GM21737 (cell line): ENCODE measurements around the gene LRRC75B.

Experiments
- ATAC-seq: cut with Tn5 transposase; IDR thresholded peaks from one replicate; pipeline ENCODE4 v1.9.1; 2021; ENCODE audit warnings: mild to moderate bottlenecking, moderate library complexity; ENCODE audit not compliant: unreplicated experiment

Gene LRRC75B

DNA sequence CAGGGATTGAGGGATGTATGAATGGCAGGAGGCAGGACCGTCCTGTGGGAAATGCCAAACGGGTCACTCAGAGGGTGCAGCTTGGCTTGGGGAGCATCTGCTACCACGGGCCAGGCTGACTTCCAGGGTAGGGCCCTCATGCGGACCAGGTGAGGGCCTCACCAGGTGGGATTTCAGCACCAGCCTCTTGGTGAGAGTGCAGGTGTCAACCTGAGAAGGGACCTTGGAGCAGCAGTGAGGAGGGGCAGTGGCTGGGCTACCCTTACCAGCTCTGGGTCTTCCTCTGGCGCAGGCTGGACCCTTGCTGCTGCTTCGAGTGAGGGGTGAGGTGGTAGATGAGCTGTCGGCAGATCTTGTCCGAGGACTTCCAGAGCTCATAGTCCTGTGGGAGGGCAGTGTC lies 4.9 kb downstream of the LRRC75B start:
- ATAC-seq = no peak

DNA sequence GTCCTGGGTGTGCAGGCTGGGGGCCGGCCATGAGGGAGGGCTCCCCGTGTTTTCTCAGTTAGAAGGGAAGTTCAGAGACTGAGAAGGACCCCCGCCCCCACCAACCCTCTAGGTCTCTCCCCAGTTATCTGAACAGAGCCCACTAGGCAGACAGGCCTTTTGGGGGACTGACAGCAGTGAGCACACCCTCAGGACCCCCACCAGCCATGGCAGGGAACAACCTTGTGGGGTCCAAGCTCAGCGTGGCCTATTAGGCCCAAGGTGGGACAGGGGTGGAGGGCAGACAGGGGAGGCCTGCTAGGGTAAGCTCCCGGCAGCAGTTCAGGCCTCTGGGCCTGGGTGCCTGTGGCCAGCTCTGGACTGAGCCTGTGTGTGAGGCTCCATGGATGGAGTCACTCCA lies 5.6 kb downstream of the LRRC75B start:
- ATAC-seq = no peak

DNA sequence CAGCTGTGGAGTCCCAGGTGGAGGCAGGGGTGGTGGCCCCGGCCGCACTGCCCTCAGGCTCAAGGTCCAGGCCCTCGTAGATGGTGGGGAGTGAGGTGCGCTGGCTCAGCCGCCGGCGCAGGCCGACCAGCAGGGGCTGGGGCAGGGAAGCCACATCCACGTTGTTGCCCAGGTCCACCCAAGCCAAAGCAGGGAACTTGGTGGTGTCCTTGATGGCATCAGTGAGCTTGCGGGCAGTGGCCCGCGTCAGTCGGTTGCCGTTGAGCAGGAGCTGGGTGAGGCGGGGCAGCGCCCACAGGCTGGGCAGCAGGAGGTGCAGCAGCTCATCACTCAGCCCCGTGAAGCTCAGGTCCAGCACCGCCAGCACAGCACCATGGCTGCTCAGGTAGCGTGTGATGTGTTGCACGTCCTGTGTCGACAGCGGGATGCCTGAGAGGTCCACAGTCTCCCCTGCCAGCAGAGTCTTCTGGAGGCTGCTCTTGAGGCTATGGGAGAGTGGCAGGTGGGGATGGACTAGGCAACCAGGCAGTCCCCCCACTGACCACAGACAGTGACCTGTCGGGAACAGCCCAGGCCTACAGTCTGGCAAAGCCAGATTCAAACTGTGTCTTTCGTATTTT lies 6.8 kb downstream of the LRRC75B start:
- no peak for ATAC-seq

DNA sequence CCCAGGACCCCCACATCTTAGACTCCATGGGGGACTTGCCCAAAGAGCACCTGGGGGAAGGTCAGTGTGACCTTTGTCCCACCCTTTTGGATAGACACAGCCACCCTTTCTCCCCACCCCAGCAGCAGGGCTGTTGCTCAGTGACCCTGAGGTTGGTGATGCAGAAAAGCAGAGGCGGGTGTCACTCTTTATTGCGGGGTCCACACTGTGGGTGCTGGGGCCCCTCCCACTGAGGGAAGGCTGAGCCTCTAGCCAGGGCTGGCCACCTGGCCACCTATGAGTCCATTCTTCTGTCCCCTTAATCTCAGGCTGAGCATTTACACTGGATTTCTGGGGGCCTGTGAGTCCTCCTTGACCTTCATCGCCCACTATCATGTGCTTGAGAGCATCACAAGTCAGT lies 7.4 kb downstream of the LRRC75B start:
- ATAC-seq = no peak

DNA sequence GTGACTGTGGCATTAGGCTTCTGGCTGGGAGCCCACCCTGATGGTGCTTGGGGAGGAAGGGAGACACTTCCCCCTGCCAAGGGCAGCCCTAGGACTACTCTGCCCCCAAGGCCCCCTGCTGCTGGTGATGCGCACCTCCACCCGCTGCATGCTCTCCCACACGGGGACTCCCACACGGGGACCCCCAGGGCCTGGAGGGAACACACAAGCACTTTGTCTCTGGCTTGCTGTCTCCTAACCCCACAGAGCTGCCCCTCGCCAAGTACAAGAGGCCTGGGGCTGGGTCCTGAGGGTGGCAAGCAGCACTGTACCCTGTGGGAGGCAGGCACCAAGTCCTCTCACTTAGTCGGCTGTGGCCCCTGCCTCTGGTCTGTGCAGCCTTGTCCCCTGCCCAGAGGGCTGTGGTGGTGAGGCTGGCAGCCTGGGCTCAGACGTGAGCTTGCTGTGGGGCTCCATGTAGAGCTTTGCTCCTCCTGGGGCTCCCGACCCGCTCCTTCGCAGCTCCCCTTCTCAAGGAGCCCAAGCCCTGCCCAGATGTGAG lies 7.9 kb downstream of the LRRC75B start:
- no peak for ATAC-seq

DNA sequence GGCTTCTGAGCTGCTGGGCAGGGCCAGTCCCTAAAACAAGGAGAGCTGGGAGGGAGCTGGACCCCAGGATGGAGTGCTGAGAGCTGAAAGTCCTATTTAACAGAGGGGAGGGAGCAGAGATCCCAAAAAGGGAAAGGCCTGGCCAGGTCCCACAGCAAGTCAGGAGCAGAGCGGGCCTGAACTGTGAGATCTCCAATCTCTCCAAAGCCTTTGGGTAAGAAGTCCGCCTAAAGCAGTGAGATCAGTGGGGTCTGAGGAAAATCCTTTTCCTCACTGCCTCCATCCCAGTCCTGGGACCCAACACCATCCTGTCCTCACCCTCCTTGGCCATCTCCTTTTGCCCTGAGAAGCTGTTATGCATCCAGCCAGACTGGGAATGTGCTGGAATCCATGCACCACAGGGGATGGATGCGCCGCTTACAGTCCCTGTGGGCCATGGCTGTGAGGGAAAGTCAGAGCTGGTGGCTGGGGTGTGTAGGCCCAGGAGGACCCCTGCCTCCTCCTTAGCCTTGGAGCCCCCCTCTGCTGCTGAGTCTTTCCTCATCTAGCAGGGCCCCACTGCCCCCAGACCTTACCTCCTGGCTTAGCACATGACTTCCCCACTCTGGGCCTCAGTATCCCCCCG lies 8.6 kb downstream of the LRRC75B start:
- ATAC-seq = no peak

DNA sequence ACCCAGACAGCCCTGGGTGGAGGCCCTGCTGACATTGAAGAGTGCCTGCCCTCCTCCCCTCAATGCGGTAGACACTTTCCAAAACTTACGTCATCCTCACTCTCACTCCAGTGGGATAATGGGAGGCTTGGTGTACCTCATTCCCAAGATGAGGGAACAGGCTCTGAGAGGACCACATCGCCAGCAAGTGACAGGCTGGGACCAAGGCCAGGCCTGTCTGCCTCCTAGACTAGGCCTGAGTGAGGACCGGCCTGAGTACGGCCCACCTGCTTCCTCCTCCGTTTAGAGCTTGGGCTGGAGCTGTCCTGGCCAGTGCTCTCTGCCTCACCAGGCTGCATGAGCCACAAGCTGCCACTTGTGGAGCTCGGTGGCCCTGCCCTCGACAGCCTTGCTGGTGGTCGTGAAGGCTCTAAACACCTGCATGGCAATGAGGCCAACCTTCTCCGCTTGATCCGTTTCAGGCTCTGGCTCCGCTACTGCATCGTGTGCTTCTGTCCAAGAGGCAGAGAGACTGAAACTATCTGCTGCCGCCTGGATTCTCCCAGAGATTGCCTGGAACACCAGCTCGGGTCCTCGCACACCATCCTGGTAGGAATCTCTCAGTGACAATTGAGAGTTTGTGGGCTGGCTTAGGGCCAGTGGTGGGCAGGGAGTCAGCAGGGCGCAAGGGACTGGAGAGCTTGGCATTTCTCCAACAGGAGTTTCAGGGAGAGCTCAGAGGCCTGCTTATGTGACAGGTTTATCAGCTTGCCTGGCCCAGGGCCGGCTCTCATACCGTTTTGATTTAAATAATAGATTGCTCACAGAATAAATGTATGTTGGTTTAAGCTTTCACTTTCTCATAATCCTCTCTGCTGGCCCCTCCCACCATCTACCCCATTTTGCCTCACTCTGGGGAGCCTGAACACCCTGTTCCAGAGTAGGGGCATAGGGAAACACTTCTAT lies 9.4 kb downstream of the LRRC75B start:
- no peak for ATAC-seq

DNA sequence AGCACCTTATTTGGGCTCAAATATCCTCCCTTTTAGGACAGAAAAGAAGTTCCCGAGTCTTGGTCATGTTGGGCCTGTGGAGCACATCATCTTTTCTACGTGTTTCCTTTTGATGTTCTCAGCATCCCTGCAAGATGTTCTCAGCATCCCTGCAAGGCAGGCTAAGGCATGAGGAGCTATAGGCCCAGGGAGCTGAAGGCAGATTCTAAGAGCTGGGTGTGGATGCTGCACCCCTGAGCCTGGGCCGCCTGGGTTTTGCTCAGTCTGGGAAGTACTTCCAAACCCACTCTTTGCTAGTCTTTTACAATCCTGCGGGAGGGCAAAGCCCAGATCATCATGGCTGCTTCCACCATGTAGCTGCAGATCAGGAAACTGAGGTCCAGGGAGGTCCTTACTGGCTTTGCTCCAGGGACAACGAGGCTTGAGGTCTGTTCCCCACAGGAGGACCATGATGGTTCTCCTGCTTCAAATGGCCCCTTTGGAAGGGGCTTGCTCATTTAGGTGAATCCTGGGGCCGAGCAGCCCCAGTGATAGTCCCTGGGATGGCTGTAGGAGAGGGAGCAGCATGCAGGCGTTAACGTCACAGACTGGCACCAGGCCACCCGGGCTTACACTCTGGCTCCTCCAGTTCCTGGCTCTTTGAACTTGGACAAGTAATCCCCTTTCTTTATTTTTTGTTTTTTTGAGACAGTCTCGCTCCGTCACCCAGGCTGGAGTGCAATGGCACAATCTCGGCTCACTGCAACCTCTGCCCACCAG lies 10.6 kb downstream of the LRRC75B start:
- no peak for ATAC-seq

DNA sequence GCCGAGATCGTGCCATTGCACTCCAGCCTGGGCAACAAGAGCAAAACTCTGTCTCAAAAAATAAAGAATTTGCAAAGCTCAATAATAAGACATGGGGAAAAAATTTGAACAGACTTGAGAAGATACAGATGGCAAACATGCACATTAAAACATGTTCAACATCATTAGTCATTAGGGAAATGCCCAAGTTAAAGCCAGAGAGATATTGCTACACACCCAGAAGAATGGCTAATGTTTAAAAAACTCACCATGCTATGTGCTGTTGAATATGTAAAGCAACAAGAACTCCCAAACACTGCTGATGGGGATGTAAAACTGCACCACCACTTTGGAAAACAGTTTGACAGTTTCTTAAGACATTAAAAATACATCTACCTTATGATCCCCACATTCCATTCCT lies 12.6 kb downstream of the LRRC75B start:
- no peak for ATAC-seq

DNA sequence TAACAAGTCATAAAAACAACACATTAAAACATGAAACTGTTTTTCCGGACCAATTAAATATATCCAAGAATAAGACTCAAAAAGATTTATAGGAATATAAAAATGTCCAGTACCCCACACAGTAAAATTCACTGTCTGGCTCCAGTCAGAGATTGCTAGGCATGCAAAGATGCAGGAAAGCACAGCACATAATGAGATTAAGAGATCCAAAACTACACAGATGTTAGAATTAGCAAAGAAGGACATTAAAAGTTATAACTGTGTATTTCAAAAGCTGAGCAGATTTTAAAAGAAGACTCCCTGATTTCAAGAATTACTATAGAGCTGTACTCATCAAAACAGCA lies 13.6 kb downstream of the LRRC75B start:
- no peak for ATAC-seq

DNA sequence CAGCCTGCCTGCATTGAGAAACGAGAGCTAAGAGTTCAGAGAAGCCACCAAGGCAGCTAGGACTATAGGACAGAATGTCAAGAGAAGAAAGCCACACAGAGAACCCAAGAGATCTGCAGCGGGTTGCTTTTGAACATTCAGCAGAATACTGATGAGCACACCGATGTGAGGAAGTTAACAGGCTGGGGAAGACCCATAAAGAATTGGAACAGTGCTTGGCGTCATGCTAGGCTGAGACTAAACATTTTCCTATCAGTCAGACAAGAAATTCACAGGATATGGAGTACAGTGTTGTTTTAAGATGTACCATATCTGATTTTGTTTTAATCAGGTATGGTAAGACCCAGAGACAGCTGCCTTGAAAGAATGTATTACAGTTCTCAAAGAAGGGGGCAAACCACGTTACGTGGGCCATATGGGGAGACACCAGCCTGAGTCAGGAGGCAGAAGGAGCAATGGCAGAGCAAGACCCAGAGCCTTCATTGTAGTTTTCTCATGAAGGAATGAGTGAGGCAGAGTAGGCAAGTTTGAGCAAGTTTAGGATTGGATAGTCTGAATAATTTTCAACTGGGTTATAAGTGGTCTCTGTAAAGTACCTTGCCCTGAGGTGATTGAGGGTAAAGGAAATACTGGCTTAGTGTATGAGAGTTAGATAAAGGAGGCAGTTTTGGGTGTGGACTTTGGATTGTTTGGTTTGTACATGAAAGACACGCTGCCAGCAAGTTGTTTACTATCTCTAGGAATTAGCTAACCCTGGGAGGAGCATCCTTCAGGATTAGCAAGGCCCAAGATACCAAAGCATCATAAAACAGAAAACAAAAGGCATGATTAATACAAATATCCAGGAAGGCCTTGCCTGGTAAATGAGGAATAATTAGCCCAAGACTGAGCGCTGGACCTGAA lies 14.3 kb downstream of the LRRC75B start:
- no peak for ATAC-seq

DNA sequence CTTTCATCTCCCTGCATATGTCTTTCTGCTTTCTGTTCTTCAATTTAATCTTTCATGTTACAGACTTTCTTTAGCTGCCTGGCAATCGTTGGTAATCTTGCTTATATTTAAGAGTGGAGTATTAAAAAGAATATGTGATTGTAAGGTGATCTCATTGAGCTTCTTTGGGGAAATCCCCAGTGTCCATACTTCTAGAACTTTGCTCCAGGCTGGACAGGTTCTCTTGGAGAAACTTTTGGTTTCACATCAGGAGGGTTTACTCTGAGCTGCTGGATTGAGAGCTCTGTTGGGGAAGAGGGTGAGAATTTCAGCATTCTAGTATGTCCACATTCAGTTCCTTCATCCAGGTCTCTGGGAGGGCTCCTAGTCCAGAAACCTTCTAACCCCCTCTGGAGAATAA lies 16.1 kb downstream of the LRRC75B start:
- no peak for ATAC-seq

DNA sequence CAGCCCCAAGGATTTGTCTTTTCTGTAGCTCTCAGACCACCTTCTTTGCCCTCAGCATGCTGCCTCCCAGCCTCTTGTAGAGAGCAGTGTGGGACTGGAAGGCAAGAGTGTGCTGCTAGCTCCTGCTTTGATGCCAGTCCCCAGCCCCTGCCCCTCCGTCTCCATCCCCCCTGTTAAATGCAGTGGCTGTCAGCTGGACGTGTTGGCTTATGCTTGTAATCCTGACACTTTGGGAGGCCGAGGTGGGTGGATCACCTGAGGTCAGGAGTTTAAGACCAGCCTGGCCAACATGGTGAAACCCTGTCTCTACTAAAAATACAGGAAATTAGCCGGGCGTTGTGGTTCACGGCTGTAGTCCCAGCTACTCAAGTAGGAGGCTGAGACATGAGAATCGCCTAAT lies 21.6 kb downstream of the LRRC75B start:
- ATAC-seq = no peak

DNA sequence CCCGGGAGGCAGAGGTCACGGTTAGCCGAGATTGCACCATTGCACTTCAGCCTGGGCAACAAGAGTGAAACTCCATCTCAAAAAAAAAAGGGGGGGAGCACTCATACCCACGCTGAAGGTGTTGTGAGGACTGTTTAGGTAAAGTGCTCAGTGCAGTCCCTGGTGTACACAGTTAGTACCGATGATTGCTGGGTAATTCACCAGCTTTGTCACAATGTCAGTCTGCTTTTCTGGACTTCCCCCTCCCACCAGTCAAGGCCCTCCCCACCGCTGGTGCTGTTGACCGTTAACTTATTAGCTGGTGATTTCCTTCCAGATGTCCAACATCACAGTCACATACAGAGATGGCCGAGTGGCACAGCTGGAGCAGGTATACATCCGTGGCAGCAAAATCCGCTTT lies 25.2 kb downstream of the LRRC75B start:
- ATAC-seq = no peak

DNA sequence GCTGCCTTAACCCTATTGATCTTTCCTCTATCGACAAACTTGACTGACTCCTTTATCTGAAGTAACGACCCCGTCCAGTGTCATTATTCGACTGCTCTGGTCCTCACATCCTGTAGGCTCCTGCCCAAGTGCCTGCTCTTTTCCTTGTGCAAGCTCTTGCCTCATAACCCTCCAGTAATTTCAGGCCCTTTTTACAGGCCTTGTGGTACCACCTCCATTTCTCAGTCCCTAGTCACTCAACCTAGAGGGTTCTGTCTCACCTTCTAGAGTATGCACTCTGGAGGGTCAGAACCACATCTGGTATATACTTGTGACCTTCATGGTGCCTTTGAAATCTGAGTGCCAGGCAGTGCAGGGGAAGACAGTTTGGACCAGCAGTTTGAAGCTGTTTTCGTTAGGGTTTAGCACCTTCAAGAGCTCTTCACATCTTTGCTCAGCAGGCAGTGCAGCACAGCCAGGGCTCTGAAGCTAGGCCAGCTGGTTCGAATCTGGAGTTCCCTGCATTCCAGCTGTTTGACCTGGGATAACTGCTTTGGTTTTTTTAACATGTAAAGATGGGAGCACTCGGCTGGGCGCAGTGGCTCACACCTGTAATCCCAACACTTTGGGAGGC lies 25.9 kb downstream of the LRRC75B start:
- no peak for ATAC-seq

DNA sequence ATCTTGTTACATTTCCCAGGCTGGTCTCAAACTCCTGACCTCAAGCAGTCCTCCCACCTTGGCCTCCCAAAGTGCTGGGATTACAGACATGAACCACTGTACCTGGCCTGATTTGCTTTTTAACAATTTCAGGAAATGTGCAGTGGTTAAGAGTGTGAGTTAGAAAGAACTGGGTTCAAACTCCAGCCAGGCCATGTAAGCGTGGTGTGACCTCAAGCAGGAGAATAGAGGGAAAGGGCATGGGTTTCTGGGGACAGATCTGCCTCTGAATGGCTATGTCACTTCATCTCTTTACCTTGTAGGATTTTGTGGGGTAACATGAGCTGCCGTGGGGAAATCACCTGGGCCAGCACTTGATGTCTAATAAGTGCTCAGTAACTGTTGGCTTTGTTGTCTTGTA lies 27.8 kb downstream of the LRRC75B start:
- no peak for ATAC-seq

DNA sequence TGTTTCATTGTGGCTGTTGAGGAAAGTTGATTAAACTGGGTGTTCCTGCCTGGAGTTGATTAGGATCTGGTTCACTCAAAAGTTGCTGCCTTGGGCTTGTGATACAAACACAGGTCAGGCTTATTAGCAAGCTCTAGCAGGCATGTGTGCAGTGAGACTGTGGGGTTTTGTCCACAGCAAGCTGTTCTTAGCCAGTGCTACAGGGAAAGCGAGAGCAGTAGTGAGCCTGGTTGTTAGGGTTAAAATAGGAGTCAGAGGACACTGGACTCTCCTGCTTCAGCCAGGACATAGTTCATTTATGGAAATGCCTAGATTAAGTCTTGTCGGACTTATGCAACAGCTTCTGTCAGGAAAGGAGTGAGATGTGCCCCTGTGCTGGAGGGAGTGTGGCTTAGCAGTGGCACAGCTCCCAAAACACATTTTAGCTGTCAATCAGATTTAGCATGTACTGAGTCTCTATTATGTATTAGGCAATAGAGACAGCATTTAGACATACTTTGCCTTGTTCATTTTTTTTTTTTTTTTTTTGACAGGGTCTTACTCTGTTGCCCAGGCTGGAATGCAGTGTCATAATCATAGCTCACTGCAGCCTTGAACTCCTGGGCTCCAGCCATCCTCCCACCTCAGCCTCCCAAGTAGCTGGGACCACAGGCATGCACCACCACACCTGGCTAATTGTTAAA lies 28.4 kb downstream of the LRRC75B start:
- ATAC-seq = no peak

DNA sequence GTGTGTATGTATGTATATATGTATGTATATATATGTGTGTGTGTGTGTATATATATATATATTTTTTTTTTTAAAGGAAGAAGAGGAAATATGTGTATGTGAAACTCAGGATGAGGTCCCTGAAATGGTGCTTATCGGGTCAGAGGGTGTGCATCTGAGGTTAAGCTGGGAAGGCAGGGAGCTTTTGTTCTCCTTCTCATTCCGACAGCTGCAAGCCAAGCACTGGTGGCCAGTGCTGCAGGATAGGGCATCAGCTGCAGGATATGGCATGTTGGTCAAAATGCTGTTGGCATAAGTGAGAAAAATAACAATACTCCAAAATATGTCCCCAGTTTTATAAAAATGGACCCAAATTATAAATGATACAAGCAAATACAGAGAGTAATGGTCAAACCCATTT lies 29.6 kb downstream of the LRRC75B start:
- ATAC-seq = no peak

DNA sequence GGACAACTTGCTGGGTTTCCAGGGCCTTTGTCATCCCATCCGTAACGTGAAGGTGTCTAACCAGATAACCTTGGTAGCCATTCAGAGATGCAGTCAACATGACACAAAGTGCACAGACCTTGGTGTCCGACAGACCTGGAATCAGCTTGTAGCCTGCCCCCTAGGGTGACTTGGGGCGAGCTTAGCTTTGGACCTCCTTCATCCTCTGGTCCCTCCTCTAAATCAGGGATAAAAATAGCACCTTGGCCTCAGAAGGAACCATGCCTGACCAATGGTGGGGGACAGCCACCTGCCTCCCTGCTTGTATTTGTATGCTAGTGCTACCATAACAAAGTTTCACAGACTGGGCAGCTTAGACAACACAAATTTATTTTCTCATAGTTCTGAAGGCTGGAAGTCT lies 33.4 kb downstream of the LRRC75B start:
- no peak for ATAC-seq
